ENCODE data around the gene CSNK1G2. TPM values are rescaled to one million over a fixed set of nuclear protein-coding genes. Genes with fewer than 3 reads are reported as not detected.

The CSNK1G2 gene
- total RNA-seq, 2 donors from 2014 or later: 33.1 to 58.6 TPM

DNA sequence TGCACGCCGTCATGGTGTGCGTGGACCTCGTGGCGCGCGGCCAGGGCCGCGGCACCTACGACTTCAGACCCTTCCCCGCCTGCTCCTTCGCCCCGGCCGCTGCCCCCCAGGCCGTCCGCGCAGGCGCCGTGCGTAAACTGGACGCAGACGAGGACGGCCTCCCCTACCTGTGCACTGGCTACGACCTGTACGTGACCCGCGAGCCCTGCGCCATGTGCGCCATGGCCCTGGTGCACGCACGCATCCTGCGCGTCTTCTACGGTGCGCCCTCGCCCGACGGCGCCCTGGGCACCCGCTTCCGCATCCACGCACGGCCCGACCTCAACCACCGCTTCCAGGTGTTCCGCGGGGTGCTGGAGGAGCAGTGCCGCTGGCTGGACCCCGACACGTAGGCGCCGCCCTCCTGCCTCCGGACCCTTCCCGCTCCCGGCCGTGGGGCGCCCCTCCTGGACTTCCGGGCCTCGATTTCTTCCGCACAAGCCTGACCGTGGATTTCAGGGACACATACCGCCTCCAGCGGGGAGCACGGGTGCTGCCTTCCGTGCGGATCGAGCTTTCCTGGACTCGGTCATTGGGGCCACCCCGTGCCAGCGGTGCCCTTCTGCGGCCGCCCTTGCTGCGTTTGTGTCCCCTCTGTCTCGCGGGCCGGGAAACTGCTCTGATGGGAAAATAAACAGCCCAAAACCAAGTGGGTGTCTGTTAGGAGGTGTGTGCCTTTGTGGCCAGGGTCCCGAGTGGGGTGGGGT is 28.0 kb upstream of the CSNK1G2 start:
- ATAC-seq (no peak), DNase-seq (ENCODE audit: low spot score in 2 of 2) (no peak)
- no peaks in the 10 kb centered on the region for H3K9me3 Mint-ChIP-seq
- H3K27ac Mint-ChIP-seq: no peak overlapping the region
- no peaks in the 10 kb centered on the region for H3K36me3 Mint-ChIP-seq

GRCh38 chr19:1913781-1914577 is 27.0 kb upstream of the CSNK1G2 start:
- DNase-seq (ENCODE audit: low spot score in 2 of 2): no peak
- Mint-ChIP-seq H3K27ac (no peak overlapping the region), H3K9me3 (no peaks in the 10 kb centered on the region), H3K36me3 (no peaks in the 10 kb centered on the region)
- ATAC-seq: no peak

DNA sequence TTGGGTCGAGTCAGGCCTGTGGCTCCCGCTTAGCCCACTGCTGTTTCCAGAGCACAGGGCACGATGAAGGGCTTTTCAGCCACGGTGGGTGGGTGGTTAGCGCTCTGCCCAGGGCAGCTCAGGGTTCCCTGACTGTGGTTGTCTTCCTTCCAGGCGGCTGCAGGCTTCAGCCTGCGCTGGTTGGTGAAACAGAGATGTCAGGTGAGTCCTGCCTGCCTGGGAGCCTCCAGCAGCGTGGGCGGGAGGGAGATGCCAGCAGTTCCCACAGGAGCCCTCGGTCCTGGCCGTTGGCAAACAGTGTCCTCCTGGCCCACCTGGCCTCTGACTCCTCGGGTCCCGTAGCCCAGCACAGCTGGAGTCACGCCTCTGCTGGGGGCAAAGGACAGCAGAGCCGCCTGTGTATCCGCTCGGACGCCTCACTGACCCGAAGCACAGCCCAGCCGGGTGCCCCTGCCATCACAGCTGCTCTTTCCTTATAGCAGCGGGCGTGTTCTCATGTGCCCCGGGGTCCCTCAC is 26.1 kb upstream of the CSNK1G2 start:
- ATAC-seq (peak in 1 of 2 donors; percentile 24), DNase-seq (ENCODE audit: low spot score in 2 of 2) (no peak)
- Mint-ChIP-seq H3K9me3 (no peaks in the 10 kb centered on the region), H3K27ac (no peak overlapping the region), H3K36me3 (no peaks in the 10 kb centered on the region)

GRCh38 chr19:1917146-1917545 is 23.8 kb upstream of the CSNK1G2 start:
- Mint-ChIP-seq H3K27ac (peak overlapping the region in 1 of 2 donors; percentile 50), H3K9me3 (no peaks in the 10 kb centered on the region), H3K36me3 (no peaks in the 10 kb centered on the region)
- DNase-seq (ENCODE audit: low spot score in 2 of 2): no peak
- no peak for ATAC-seq

DNA sequence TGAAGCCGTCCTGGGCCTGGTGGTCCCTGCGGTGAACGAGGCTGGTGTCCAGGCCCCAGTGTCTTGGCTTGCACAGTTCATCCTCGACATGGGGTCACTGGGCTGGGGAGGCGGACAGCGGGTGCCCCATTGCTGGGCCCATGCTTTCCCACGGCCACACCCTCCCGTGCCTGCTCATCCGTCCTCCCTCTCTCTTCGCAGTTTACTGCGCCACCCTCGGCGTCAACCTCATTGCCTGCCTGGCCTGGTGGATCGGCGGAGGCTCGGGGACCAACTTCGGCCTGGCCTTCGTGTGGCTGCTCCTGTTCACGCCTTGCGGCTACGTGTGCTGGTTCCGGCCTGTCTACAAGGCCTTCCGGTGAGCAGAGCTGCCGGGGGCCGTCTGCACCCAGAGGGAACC is 23.0 kb upstream of the CSNK1G2 start:
- DNase-seq (ENCODE audit: low spot score in 2 of 2) (no peak), ATAC-seq (no peak)
- Mint-ChIP-seq H3K9me3 (no peaks in the 10 kb centered on the region), H3K27ac (no peak overlapping the region), H3K36me3 (peaks cover 0 to under 1% of the 10 kb centered on the region in 2 donors)

DNA sequence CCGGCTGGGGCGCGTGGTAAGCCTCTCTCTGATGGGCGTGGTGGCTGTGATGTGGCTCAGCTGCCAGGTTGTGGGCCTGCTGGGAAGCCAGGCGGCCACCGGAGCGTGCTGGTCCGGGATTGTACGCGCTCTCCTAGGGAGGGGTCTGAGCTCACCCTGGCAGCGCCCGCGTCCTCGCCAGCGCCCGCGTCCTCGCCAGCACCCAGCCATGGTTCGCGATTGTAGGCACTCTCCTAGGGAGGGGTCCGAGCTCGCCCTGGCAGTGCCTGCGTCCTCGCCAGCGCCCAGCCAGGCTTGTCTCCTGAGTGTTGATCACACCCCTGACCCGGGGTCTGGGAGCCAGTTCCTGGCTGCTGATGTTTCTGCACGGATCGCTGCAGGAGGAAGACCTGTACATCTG is 22.0 kb upstream of the CSNK1G2 start:
- ATAC-seq (no peak), DNase-seq (ENCODE audit: low spot score in 2 of 2) (no peak)
- Mint-ChIP-seq H3K9me3 (no peaks in the 10 kb centered on the region), H3K27ac (no peak overlapping the region), H3K36me3 (peaks cover 0 to 4% of the 10 kb centered on the region in 2 donors)

DNA sequence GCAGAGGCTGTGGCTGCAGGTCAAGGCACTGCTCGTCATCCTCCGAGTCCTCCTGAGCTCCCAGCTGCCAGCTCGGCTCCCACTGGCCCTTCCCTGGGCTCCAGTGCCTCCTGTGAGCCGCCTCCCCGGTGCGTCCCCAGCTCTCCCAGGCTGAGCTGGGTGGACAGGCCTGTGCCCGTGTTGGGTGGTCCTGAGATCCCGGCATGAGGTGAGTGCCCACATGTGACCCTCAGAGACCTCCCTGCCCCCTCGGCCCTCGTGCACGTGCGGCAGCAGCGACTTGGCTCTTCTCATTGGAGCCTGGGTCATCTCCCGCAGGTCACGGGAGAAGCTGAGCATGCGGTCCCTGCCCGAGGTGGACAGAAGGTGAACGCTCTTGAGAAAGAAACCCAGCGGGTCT is 20.3 kb upstream of the CSNK1G2 start:
- ATAC-seq: no peak
- H3K9me3 Mint-ChIP-seq: no peaks in the 10 kb centered on the region
- DNase-seq (ENCODE audit: low spot score in 2 of 2): no peak
- no peak overlapping the region for H3K27ac Mint-ChIP-seq
- peaks cover 0 to 4% of the 10 kb centered on the region in 2 donors for H3K36me3 Mint-ChIP-seq

GRCh38 chr19:1921326-1921725 is 19.6 kb upstream of the CSNK1G2 start:
- DNase-seq (ENCODE audit: low spot score in 2 of 2): no peak
- Mint-ChIP-seq H3K36me3 (peaks cover 0 to 4% of the 10 kb centered on the region in 2 donors), H3K27ac (no peak overlapping the region), H3K9me3 (no peaks in the 10 kb centered on the region)
- no peak for ATAC-seq

DNA sequence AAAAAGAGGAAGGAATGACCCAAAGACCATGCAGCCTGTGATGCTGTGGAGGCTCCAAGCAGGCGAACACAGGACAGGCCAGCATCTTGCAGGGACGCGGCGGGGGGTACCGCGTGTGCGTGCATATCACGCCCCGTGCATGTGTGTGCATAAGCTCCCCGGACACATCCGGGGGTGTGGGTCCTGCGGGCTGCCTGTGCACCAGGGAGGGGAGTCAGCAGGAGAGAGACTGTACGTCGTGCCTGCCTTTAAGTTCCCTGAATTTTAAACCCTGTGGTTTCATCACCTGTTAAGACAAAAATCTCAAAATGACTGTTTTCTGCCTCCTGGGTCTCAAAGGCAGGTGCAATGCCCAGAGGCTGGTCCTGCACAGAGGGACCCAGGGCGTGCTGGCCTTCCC is 19.1 kb upstream of the CSNK1G2 start:
- Mint-ChIP-seq H3K9me3 (no peaks in the 10 kb centered on the region), H3K36me3 (peaks cover 0 to 4% of the 10 kb centered on the region in 2 donors), H3K27ac (no peak overlapping the region)
- DNase-seq (ENCODE audit: low spot score in 2 of 2) (no peak), ATAC-seq (peak in 1 of 2 donors; percentile 31)

DNA sequence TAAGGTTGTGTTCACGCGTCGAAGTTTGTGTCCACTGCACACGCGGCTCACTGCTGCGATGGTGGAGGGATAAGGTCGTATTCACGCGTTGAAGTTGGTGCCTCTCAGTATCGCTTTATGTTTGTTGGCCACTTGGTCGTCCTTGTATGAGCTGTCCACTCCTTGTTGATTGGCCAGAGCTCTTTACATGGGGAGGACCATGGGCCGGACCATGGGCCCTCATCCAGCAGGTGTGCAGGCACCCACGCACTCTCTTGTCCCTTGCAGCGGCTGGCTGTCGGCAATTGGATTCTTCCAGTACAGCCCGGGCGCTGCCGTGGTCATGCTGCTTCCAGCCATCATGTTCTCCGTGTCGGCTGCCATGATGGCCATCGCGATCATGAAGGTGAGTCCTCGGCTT is 18.2 kb upstream of the CSNK1G2 start:
- Mint-ChIP-seq H3K27ac (peak overlapping the region in 1 of 2 donors; percentile 72), H3K36me3 (peaks cover 0 to 4% of the 10 kb centered on the region in 2 donors), H3K9me3 (no peaks in the 10 kb centered on the region)
- no peak for ATAC-seq
- no peak for DNase-seq (ENCODE audit: low spot score in 2 of 2)

- Mint-ChIP-seq H3K9me3 (no peaks in the 10 kb centered on the region), H3K36me3 (peaks cover 0 to 4% of the 10 kb centered on the region in 2 donors), H3K27ac (peak overlapping the region; percentile 36 to 72)
- ATAC-seq (peak; percentile 80 to 88), DNase-seq (ENCODE audit: low spot score in 2 of 2) (no peak)
Observed at GRCh38 chr19:1923319-1923718, 17.7 kb upstream of the CSNK1G2 start.

DNA sequence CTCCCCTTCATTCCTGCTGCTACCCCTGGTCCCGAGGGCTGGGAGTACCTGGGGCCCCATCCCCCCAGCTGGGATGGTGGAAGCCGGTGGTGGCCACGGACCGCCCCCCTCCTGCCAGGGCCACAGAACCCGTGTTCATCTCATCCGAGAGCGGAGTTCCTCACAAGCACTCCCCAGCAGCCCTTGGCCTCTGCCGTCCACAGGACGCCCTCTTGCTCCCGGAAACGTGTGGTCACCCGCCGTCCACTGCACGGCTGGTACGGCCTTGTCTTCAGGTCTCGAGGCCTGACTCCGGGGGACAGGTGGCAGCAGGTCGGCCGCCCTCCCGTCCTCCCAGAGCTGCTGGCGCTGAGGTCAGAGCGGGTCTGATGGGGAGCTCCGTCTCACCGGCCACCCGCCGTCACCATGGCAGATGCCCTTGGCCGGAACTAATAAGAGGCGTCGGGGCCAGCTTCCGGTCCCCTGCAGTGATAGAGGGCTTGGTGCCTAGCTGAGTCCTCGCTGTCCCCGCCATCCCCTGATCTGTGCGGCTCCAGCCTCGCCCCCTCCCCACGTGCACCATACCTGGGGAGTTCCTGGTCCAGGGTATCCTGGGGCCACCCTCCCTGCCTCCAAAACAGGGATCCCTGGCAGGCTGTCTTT is 16.5 kb upstream of the CSNK1G2 start:
- DNase-seq (ENCODE audit: low spot score in 2 of 2): no peak
- H3K36me3 Mint-ChIP-seq: peaks cover 0 to 4% of the 10 kb centered on the region in 2 donors
- H3K27ac Mint-ChIP-seq: no peak overlapping the region
- ATAC-seq: no peak
- H3K9me3 Mint-ChIP-seq: no peaks in the 10 kb centered on the region

DNA sequence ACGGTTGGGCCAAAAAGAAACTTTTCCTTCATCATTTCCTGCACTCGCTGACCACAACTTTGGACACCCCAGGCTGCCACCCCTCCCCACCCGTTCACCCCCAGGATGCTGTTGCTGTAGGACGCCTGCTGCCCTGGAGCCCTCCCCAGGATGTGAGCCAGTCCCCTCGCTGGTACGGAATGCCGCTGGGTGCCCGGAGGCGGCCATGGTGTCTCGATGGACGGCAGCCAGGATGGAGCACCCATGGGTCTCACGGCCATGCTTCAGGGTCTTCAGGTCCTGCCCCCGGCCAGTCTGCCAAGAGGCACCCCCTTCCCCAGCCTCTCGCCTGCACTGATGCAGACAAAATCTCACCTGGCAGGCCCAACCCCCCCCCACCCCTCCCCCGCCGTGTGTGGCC is 15.4 kb upstream of the CSNK1G2 start:
- no peak for ATAC-seq
- Mint-ChIP-seq H3K36me3 (peaks cover 0 to 4% of the 10 kb centered on the region in 2 donors), H3K27ac (no peak overlapping the region)

DNA sequence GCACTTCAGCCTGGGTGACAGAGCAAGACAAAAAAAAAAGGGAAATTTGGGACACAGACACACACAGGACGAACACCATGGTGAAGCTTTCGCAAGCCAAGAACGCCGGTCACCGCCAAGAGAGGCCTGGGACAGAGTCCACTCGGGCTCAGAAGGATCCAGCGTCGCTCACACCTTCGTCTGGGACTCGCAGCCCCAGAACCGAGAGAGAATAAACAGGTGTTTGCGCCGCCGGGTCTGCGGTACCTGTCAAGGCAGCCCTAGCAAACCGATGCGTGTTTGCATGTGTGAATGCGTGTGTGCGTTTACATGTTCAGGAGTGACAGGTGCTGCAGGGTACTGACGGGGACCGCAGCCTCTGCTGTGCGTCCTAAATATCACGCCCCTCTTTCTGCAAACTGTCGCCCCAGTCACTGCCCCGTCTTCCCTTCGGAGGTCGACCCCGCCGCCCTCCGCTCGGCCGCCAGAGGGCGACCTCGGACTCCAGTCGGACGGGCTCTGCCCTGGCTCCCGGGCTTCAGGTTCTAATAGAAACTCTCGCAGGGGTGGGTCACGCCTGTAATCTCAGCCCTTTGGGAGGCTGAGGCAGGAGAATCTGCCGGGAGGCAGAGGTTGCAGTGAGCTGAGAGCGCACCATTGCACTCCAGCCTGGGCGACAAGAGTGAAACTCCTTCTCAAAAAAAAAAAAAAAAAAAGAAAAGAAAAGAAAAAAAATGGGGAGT is 11.8 kb upstream of the CSNK1G2 start:
- Mint-ChIP-seq H3K9me3 (peaks cover 0 to 5% of the 10 kb centered on the region in 2 donors), H3K36me3 (peaks cover 0 to 6% of the 10 kb centered on the region in 2 donors), H3K27ac (peak overlapping the region in 1 of 2 donors; percentile 14)
- peak; percentile 87 to 91 for ATAC-seq
- peak; percentile 80 to 93 for DNase-seq (ENCODE audit: low spot score in 2 of 2)

More for the DNA sequence above, 15.4 kb upstream of the CSNK1G2 start:
- DNase-seq (ENCODE audit: low spot score in 2 of 2): no peak
- no peaks in the 10 kb centered on the region for H3K9me3 Mint-ChIP-seq

- no peak for DNase-seq (ENCODE audit: low spot score in 2 of 2)
- no peak overlapping the region for H3K27ac Mint-ChIP-seq
- peaks cover 0 to 13% of the 10 kb centered on the region in 2 donors for H3K36me3 Mint-ChIP-seq
- ATAC-seq: no peak
- peaks cover 0 to 10% of the 10 kb centered on the region in 2 donors for H3K9me3 Mint-ChIP-seq
Observed at GRCh38 chr19:1931445-1931844, 9.5 kb upstream of the CSNK1G2 start.

DNA sequence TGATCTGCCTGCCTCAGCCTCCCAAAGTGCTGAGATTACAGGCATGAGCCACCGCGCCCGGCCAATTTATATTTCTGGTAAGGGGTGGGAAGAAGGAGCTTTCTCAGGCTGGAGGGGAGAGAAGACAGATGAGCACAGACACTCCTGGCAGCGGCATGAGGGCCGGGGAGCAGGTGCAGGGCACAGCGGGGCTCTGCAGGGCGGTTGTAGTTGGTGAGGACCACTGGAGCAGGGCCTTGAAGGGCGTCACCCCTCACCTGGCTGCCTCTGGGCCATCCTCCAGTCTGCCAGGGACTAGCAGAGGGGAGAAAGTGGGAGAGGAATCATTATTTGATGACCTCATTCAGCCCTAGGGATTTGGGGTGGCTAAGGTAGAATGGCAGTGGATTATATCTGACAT is 8.6 kb upstream of the CSNK1G2 start:
- H3K9me3 Mint-ChIP-seq: peaks cover 0 to 10% of the 10 kb centered on the region in 2 donors
- ATAC-seq (no peak), DNase-seq (ENCODE audit: low spot score in 2 of 2) (no peak)
- H3K36me3 Mint-ChIP-seq: peaks cover 0 to 13% of the 10 kb centered on the region in 2 donors
- no peak overlapping the region for H3K27ac Mint-ChIP-seq
